K562 (cell line): ENCODE measurements around the gene PBX2. TPM values are rescaled to one million over a fixed set of nuclear protein-coding genes. Genes with fewer than 3 reads are reported as not detected.

Source experiments
- CHD4 ChIP-seq: fragments of 200-600 bp; sonication (generic); IDR thresholded peaks from 3 replicates; pipeline ENCODE4 v1.6.1; 2012; ENCODE audit warnings: low read depth, mild to moderate bottlenecking, mixed read lengths, low read length, inconsistent platforms; ENCODE audit not compliant: insufficient read depth, insufficient replicate concordance, poor library complexity, severe bottlenecking
- ELK1 ChIP-seq: sonication (generic); formaldehyde crosslinking; IDR thresholded peaks from 2 replicates; pipeline ENCODE4 v1.8.1; 2022; ENCODE audit warnings: missing genetic modification reagents
- ERF ChIP-seq: fragments of 450-650 bp; formaldehyde crosslinking; IDR thresholded peaks from 2 replicates; pipeline ENCODE4 v1.4.0; 2020; ENCODE audit warnings: mild to moderate bottlenecking, mixed read lengths
- ESRRA ChIP-seq: fragments of 450-650 bp; IDR thresholded peaks from 2 replicates; pipeline ENCODE4 v1.6.1; 2014; ENCODE audit warnings: low read depth, mild to moderate bottlenecking, moderate library complexity, borderline replicate concordance
- GABPB1 ChIP-seq: sonication (generic); formaldehyde crosslinking; IDR thresholded peaks from 2 replicates; pipeline ENCODE4 v1.8.0; 2022; ENCODE audit warnings: mild to moderate bottlenecking, missing genetic modification reagents
- HCFC1 ChIP-seq: IDR thresholded peaks from 2 replicates; pipeline ENCODE4 v1.6.1; 2012; ENCODE audit warnings: low read depth, low read length, improper control_type of control experiment
- LEF1 ChIP-seq: fragments of 450-650 bp; IDR thresholded peaks from 2 replicates; pipeline ENCODE4 v1.6.1; 2016; ENCODE audit warnings: mild to moderate bottlenecking
- MXD1 ChIP-seq: fragments of 250-450 bp; sonication (Bioruptor Pico); IDR thresholded peaks from 2 replicates; pipeline ENCODE4 v1.8.0; 2021; ENCODE audit warnings: borderline replicate concordance, mild to moderate bottlenecking, moderate library complexity; ENCODE audit not compliant: poor library complexity, severe bottlenecking
- ZKSCAN1 ChIP-seq: fragments of 150-350 bp; IDR thresholded peaks from 2 replicates; pipeline ENCODE4 v1.6.1; 2016; ENCODE audit warnings: low read depth, low read length
- ZNF592 ChIP-seq: fragments of 450-650 bp; IDR thresholded peaks from 2 replicates; pipeline ENCODE4 v1.6.1; 2017; ENCODE audit warnings: antibody characterized with exemption, mild to moderate bottlenecking
- polyA plus RNA-seq, 8 experiments: library from polyadenylated mRNA; depleted of rRNA in 4 of 8; stranded (reverse) in 5 of 8; unstranded in 3 of 8; fragments of >200 nt; fragmentation: Nextera tagmentation in 2 of 8; fragmentation: Illumina TruSeq in 1 of 8; extraction: Ambion mirVana in 2 of 8; extraction: Trizol in 1 of 8; gene quantifications; 2 replicates each; pipeline versions ENCODE4 v1.2.1 to v1.2.3, GENCODE V29; 2011 to 2014; ENCODE audit warnings: inconsistent platforms in 1 of 8, missing spikeins in 1 of 8
- total RNA-seq, 7 experiments: library from RNA; depleted of rRNA in 6 of 7; stranded (reverse); fragments of >200 nt in 6 of 7; fragmentation: Illumina TruSeq in 2 of 7; extraction: Trizol in 2 of 7; gene quantifications; 2 replicates each; pipeline versions ENCODE4 v1.2.1 to v1.2.3, GENCODE V29; 2011 to 2021; ENCODE audit warnings: low replicate concordance in 1 of 7
- TF ChIP-seq, protein P1 (sequence below), 2 experiments: fragments of 250-450 bp in 1 of 2; fragments of 450-650 bp in 1 of 2; sonication (Bioruptor Pico) in 1 of 2; IDR thresholded peaks; 2 replicates each; pipeline versions ENCODE4 v1.6.1 to v1.8.0; 2016 to 2021; ENCODE audit warnings: mild to moderate bottlenecking in 2 of 2, moderate library complexity in 2 of 2, missing compliant biosample characterization in 1 of 2, missing genetic modification characterization in 1 of 2
- TF ChIP-seq, protein P2 (sequence below): fragments of 250-450 bp; sonication (Bioruptor Pico); IDR thresholded peaks from 2 replicates; pipeline ENCODE4 v1.9.0; 2021; ENCODE audit warnings: mild to moderate bottlenecking, inconsistent platforms

The PBX2 gene
- total and polyA plus RNA-seq, 9 of the 15 experiments (the other 6 are each of a cell fraction or from before 2014, with no cell fraction given): 1.9 to 134 (median 62.5) TPM

DNA sequence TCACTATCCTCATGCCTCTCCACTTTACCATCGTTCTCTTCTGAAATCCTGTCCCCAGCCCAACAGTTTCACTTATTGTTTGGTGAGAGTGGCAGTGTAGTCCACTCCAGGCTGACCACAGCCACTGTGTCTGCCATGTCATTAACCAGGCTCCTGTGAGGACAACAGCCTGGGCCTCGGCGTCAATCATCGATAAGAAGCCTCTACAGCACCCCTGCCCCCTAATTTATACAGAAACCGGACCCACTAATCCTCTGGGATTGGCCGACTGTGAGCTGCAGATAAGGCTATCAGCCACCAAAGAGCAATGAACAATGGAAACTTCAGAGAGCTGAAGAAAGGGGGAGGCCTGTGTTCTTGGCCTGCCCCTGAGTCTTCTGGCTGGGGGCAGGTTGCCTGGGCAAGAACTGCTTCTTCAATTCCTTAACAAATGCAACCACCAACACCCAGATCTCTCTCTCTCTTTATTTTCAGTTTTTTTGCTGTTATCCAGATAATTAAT, 22.2 kb downstream of the PBX2 start (continued):
- TF ChIP-seq ESRRA (peak; percentile 61; the same call in 1 of the 2 replicates), MXD1 (CRISPR knock-in tag) (no peak), HCFC1 (no peak; the same call in 1 of the 2 replicates), ZKSCAN1 (peak; percentile 90; the same call in 1 of the 2 replicates), CHD4 (no peak), GABPB1 (CRISPR knock-in tag) (no peak), ZNF592 (peak; percentile 96), ELK1 (no peak), LEF1 (peak; percentile 97), ERF (CRISPR knock-in tag) (no peak; the same call in 1 of the 2 replicates)
- TF ChIP-seq, protein P1, sequence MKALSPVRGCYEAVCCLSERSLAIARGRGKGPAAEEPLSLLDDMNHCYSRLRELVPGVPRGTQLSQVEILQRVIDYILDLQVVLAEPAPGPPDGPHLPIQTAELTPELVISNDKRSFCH (CRISPR knock-in tag; IDR thresholded peaks at IDR 0.05): no peak
- TF ChIP-seq, protein P1 (tag; IDR thresholded peaks at IDR 0.05): no peak; the same call in none of the 2 replicates
- TF ChIP-seq, protein P2, sequence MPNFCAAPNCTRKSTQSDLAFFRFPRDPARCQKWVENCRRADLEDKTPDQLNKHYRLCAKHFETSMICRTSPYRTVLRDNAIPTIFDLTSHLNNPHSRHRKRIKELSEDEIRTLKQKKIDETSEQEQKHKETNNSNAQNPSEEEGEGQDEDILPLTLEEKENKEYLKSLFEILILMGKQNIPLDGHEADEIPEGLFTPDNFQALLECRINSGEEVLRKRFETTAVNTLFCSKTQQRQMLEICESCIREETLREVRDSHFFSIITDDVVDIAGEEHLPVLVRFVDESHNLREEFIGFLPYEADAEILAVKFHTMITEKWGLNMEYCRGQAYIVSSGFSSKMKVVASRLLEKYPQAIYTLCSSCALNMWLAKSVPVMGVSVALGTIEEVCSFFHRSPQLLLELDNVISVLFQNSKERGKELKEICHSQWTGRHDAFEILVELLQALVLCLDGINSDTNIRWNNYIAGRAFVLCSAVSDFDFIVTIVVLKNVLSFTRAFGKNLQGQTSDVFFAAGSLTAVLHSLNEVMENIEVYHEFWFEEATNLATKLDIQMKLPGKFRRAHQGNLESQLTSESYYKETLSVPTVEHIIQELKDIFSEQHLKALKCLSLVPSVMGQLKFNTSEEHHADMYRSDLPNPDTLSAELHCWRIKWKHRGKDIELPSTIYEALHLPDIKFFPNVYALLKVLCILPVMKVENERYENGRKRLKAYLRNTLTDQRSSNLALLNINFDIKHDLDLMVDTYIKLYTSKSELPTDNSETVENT (CRISPR knock-in tag): no peak
